GM18909 (cell line): ENCODE data around the gene APOLD1.
A peak's percentile ranks its signal among the peaks of the same experiment; 100 is the strongest.
"Not testable (repeated sequence)": the region's sequence is repeated elsewhere in the genome, so short reads cannot be mapped to it uniquely, and the experiment has no call there.

Experiments used
- ATAC-seq: cut with Tn5 transposase; IDR thresholded peaks from one replicate; pipeline ENCODE4 v1.9.1; 2021; ENCODE audit warnings: mild to moderate bottlenecking; ENCODE audit not compliant: unreplicated experiment, poor library complexity

Gene APOLD1, protein sequence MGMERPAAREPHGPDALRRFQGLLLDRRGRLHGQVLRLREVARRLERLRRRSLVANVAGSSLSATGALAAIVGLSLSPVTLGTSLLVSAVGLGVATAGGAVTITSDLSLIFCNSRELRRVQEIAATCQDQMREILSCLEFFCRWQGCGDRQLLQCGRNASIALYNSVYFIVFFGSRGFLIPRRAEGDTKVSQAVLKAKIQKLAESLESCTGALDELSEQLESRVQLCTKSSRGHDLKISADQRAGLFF

DNA sequence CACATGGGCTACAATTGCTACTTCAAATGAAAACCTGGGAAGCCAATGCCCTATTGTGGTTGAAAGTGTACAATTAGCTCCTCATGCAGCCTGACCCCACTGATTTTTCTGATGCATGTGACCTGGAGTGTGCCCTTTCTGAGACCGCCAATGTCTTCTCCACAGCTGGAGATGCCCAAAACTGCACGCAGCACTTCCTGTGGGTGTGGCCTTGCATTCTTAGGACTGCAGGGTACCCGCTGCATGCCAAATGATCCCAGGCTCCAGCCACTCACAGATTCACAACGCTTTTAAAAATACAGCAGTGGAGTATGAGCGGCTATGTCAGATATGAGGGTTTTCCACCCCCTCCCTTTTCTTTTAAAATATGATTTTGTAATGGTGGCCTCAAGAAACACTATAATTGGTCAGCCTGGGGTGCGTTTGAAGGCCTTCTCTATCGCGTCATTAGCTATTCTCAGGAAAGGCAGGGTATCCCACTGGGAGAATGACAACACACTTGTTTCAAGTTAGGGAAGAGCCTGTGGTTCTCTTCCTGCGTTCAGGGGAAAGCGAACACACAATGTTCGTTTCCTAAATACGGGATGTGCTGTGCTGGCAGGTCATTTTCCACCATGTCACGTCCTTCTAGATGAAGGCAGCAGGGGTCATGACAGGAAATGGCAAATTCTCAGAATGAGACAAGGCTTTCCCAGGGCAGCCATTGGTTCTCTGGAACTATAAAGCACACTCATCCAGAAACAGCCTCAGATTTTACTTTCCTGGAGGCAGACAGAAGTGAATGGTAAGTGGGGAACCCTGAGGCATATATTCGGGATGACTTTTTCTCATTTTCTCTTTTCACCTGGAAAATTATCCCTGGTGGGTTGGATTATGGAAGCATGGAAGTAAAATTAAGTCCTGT lies at the start of gene APOLD1:
Gene APOLD1, plus strand, starts transcription at position 749 of the 904 bp plus-strand sequence. Its CDS starts 33 bp downstream, at position 782.
- ATAC-seq: no peak

DNA sequence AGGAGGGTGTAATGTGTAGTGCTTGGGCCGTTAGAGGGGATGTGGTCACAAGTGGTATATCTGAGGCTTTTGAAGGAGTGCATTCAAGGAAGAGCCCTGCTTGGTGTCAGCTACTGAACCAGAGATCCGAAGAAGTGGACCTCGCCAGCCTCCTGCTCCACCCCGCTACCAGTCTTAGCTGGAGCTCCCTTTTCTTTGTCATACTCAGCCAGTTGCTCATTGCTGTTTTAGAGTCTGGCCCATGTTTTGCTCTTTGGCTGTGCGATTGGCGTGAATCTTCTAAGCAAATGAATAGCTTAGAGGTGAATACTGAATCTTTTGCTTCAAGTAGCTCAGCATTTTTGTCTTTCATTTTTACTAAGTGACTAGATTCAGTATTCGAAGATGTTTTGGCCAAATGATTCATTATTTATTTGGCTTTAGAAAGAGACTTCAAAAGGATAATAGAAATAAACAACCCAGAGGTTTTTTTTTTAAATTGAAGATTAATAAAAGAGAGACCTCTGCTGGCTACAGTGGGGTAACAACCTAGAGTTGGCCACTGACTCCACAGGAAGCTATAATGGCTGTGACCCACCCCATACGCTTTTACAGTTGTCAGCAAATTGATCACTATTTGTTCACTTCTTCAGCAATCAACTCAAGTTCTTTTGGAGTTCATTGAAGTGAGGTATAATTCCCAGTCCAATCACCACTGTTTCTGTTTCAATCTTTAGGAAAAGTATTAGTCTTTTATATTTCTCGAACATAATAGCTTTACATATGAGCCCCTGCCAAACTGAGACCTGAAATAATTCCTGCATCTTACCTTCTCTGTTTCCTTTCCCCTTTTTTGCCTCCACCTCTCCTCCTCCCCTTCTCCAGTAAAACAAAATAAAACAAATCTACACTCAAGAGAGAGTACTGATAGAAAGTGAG lies 48.4 kb upstream of the APOLD1 start:
- peak; percentile 87 for ATAC-seq

DNA sequence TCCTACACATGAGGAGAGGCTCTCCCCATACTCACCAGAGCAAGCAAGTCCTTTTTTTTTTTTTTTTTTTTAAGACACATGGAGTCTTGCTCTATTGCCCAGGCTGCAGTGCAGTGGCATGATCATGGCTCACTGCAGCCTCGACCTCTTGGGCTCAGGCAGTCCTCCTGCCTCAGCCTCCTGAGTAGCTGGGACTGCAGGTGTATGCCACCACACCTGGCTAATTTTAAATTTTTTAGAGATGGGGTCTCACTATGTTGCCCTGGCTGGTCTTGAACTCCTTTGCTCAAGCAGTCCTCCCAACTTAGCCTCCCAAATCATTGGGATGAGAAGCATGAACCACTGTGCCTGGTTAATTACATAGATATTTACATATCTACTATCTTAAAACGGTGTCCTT lies 47.3 kb upstream of the APOLD1 start:
- ATAC-seq: not testable (repeated sequence)

DNA sequence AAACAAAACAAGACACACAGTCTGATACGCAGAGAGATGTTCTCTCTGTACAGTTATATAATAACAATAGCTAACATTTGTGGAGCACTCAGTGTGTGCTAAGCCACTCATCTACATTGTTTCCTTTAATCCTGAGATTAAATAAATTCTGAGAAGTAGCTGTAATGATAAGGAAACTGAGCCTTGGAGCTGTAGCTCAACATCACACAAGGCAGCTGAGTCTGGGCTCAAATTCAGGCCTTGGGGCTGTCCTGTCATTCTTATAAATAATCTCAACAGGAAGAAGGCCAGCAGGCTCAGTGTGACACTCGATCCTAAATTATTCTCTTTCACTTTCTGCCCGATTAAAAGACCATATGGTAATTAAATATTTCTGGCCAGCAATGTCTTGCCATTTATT lies 43.8 kb upstream of the APOLD1 start:
- ATAC-seq: no peak

DNA sequence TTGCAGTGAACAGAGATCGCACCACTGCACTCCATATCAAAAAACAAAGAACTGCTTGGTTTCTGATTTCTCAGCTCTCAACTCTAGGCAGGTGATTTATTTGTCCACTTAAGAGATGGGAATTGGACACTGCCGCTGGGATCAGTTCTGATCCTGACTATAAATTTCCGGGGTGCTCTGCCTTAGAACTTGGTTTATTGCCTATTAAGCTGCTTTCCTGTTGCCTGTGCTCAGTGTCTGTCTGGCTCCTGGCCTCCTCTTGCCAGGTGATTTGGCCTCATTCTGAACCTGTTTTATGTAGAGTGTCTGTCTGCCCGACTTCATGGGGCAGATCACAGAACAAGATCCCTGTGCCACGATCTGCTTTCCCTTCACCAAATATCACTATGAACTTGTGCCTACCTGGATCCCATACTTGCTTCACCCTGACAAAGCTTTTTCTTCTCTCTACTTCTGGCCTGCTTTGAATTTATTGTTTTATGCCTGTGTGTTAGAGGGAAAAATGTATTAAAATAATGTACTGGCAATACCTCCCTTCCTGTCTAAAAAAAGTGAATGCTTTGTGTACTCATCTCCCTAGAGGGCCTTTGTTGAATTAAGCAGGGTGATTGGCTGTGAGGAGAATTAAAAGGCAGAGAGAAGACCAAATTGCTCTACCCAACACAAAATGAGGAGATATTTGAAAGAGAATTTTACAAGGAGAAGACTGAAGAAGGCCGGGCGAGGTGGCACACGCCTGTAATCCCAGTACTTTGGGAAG lies 40.7 kb upstream of the APOLD1 start:
- no peak for ATAC-seq

DNA sequence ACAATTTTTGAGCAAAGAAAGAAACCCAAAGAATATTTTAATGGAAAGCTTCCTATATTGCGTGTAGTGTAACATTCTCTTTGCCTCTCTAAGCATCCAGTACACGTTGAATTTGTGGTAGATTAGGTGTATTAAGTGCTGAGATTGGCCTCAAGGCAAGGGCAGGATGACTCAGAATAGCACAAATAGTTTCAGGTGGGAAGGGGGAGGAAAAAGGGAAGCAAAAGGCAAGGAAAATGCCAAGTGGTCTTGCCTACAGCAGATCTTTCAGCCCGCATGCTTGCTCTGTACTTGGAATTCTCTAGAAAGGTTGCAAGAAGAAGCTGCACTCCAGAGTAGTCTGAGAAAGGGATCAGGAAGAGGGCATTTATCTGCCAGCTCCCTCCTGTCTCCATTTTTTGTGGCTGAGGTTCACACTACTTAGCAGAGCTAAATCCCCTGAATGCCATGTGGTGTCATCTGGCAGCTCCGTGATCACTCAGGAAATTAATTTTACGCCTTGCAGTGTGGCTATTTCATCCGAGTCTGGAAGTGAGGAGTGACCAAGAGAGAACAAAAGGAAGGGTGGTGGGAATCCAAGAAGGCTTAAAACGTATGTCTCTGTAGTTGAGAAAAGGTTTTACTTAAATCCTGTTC lies 39.8 kb upstream of the APOLD1 start:
- ATAC-seq: no peak

DNA sequence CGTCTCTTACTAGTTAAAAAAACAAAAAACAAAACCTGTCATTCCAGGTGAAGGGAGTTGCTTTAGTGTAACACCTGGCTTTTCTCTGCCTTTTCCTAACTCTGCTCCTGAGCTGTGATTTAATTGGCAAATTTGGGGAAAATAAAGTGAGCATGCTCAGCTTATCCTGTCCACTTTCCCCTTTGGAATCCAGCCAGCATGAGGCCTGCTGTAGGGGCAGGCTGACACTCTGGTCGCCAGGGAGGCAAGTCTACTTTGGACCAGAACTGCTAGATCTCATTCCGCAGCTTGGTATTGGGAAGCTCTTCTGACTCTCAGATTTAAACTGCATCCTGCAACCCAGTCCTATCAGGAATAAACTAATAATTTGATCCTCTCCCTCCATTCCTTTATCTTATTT lies 38.2 kb upstream of the APOLD1 start:
- ATAC-seq: no peak

DNA sequence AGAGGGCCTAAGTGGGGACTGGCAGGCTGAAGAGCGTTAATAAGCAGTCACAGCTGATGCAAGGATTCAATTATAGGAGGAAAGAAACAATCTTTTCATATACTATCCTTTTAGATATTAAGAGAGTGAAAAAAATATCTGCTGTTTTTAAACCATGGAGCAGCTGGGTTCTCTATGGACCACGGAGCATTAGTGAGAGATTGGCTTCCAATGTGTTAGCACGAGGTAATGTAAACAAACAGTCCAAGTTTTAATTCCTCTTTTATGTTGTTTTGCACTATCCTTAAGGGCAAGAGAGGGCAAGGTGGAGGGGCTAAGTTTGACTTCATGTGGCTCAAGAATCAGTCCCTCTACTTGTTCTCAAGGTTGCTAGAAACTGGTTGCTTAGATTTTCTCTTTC lies 37.4 kb upstream of the APOLD1 start:
- ATAC-seq: no peak

DNA sequence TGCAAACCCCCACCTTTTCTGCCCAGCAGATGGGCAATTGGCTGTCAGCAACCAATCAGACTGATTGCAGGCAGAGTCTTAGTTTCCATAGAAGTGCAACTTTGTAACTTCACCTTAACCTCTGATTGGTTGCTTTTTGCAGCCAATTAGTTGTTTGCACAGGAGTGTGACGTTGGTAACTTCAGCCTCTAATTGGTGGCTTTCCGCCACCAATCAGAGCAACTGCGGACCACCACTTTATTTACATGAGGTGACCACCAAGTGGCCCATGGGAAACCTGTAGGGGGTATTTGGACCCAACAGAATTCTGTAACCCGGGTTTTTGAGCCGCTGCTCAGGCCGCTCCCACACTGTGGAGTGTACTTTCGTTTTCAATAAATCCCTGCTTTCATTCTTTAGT lies 36.0 kb upstream of the APOLD1 start:
- no peak for ATAC-seq

DNA sequence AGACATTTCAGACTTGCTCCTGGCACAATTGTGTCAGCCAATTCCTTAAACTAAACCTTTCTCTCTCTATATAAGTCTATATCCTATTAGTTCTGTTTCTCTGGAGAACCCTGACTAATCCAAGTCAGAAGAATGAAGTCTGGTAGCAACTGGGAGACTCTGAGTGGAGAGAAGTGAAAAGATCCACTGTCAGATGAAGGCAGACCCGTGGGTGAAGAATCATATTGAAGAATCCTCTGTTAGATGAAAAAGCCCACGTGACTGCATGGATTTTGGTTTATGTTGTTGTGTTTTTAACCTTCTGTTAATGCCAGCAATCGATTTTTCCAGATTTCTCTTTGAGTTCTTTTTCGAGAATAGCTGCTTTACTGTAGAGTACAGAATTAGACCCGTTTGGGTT lies 29.5 kb upstream of the APOLD1 start:
- ATAC-seq: no peak

DNA sequence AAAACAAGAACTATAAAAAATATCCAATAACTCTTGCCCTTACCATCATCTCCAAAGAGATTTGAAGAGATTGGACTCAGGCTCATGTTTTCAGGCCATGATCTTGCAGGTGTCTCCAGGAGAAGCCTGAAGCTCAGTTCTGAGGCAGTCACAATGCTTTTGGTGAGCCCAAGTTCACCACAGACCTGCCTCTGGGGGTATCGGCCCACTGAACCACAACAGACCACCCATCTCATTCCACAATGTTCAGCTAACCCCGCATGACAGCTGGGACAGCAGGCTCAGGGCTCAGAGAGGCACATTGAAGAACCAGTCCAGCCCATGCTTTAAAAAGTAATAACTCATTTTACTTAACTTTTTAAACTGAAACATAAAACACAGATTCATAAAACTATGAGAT lies 28.3 kb upstream of the APOLD1 start:
- no peak for ATAC-seq

DNA sequence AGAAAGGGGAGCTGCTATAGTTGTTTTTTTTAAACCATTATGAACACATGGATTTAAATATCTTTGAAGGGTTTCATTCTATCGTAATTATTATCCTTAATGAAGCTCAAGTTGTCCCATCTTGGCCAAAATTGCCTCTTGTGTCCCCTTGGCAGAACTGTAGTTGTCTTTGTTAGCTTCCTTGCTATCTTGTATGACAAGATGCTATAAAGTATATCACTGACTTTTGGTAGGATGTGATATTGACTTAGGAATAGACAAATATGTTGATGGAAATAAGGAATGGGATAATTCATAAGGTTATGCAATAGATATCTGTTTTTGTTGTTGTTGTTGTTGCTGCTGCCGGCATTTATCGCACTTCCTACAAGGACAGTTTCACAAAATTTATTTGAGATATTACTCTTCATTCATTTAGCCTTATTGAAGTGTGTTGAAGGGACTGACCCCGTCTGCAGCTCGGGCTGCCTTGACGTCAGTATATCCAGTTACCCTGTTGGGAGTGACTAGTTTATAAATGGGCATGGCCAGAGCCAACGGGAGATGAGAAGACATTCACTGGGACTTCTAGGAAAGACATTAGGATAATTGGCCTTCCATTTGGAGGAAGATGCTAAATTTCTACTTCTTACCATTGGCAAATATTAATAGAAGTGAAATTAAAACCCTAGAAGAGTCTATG lies 26.1 kb upstream of the APOLD1 start:
- ATAC-seq: no peak

DNA sequence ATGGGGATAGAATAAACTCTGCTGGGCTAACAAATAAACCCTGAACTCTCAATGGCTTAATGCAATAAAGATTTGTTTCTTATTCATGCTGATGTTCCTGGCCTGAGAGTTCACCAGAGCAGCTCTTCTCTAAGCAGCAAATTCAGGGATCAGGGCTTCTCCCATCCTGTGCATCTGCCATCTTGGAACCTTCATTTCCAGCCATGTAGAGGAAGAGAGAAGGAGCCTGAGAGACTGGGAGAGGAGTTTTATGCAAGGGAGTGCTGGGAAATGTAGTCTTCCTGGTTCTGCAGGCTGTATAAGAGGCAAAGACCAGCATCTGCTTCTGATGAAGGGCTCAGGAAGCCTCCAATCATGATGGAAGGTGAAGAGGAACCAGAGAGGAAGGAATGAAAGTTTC lies 20.6 kb upstream of the APOLD1 start:
- no peak for ATAC-seq

DNA sequence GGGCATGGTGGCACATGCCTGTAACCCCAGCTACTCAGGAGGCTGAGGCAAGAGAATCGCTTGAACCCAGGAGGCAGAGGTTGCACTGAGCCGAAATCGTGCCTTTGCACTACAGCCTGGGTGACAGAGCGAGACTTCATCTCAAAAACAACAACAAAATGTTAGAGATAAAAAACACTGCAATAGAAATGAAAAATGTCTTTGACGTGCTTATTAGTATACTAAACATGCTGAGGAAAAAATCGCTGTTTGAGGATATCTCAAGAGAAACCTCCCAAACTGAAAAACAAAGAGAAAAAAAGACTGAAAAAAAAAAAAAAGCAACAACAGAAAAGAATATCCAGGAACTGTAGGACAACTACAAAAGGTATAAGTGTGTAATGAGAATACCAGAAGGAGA lies 15.2 kb upstream of the APOLD1 start:
- ATAC-seq: no peak

DNA sequence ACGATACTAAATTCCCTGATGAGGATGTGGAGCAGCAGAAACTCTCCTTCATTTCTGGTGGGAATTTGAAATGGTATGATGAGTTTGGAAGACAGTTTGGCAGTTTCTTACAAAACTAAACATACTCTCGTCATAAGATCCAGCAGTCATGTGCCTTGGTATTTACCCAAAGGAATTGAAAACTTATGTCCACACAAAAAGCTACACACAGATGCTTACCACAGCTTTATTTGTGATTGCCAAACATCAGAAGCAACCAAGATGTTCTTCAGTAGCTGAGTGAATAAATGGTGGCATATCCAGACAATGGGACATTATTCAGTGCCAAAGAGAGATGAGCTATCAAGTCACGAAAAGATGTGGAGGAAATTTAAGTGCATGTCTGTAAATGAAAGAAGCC lies 10.7 kb upstream of the APOLD1 start:
- ATAC-seq: no peak

DNA sequence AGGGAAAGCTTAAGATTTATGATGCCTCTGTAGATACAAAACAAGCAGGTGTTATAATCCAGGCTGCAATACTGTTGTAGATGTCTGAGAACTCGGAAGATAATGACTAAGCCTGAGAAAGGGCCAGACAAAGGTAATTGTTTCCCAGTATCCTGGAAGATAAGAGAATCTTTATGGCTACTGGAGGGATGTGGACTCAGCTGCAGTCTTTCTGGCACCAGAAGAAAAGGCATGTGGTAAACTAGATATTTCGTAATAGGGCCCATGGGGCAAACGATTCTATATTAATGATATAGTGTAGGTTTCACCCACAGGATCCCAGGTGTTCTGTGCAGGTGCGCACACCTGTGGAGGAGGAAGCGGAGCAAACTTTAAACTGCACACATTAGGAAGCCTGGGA lies 9.2 kb upstream of the APOLD1 start:
- no peak for ATAC-seq

DNA sequence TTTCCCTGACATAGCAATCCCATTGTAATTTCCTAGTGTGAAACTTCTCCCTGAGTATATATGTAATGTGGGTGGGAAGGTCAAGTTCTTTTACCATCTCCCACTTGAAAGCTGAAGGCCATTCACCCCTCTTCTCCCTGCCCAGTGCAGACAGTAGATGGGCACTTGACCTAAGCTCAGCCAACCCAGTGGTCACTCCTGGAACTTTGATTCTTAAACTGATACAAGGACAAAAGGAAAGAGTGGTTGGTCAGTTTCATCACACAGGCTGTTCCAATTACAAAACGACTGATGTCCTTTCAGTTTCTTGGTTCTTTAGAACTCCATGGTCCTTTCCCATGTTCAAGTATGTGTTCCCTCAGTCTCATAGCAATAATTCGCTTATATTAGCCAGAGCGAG lies 8.4 kb upstream of the APOLD1 start:
- no peak for ATAC-seq

DNA sequence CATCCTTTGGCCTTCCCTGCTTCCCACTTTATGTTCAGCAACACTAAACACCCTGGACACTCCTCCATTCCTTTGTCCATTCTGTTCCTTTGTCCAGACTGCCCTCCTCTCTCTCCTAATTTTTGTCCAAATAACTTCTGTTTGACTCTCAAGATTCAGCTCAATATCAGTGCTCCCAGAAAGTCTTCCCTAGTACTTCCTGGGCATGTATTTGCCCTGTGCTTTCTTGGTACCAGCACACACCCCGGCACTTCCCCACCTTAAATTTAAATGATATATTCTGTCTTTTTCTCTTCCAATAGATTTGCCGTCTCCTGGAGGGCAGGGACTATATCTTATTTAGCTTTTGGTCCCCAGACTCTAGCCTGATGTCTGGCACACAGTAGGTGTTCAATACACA lies 6.5 kb upstream of the APOLD1 start:
- no peak for ATAC-seq

DNA sequence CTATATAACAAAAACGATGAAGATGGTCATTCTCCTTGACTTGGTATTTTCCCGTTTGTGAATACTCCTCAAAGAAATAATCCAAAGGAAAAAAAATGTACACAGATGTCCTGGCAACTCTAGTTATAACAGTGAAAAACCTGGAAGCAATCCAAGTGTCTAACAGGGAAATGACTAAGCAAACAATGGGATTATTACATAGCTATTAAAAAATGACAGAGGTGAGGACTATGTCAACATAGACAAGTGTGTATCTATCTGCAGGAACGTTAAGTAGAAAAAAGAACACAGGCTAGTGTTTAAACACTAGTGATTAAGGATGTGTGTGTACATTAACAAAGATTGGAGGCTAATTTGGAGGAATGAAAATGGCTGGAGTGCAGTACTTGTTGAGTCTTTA lies 5.9 kb upstream of the APOLD1 start:
- ATAC-seq: no peak
